Measurements from ENCODE around the gene PADI1.

Gene PADI1

DNA sequence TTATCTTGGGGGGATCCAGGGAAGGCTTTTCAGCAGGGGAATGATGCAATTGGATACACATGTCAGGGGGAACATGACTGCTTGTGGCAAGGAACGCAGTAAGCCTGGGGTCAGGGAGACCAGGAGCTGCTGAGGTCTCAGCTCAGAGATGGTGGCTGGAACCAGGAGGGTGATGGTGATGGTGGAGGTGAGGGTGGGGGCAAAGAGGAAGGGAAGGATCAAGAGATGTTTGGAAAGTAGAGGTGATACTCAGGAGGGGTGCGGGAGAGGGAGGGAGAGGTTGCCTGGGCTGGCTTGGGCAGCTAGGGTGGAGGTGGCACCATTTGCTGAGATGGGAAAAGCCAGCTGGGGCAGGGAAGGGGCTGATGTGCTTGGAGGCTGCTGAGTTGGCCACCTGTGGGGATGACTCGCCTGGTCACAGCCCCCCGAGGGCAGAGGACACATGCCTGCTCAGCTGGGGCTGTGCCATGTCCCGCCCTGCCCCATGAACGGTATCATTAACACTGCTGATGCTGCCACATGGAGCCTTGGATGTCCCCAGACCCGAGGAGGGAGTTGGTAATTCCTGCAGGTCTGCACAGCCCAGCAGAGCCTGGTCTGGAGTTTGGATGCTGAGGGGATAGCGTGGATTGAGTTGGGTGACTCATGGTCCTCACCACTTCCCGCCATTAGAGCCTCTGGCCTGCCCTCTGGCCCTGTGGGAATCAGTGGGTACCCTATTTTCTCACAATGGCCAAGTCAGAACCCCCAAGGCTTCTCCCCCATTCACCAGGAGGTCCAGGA, 6.3 kb upstream of the PADI1 start:
- no peak for DNase-seq

DNA sequence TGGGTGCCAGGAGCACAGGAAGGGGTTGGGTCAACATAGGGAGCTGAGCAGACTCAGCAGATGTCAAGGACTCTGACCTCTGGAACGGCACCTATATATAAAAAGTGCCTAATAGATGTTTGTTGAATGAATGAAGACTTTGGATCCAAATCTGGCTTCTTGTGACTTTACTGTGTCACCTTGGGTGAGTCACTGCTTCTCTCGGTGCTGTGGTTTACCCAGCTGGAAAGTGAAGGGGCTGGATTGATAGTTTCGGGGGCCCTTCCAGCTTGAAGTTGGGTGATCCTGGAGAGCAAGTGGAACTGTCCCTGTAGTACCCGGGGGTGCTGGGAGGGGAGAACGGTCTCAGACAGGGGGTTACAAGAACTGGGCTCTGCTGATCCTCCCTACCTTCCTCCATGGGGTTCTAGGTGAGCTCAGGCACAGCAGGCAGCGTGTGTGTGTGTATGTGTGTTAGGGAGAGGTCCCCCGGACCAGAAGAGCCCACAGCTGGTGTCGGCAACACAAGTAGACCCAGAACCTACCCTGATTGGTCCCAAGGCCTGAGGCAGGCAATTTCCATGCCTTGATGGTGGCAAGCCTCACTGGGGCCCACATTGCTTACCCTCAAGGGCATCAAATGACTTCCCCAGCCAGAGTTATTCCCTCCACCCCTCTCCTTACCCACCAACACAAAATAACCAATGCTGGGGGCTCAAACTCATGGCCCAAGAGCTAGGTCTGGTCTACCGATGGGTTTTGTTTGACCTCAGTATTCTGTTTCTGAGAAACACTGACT, 5.5 kb upstream of the PADI1 start:
- no peak for DNase-seq

DNA sequence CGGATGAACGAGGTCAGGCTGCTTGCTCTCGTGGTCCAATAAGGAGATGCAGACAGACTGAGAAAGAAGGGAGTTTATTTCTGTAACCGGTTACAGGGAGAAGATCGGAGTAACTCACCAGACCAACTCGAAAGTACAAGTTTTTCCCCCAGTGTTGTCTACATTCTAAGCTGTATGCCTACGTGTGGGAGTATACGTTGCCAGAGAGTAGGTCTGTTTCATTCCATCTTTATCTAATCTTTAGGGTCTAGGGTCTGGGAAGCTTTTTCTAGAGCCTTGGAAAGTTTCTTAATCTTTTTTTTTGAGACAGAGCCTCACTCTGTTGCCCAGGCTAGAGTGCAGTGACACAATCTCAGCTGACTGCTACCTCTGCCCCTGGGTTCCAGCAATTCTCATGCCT, 4.7 kb upstream of the PADI1 start:
- DNase-seq: no peak

DNA sequence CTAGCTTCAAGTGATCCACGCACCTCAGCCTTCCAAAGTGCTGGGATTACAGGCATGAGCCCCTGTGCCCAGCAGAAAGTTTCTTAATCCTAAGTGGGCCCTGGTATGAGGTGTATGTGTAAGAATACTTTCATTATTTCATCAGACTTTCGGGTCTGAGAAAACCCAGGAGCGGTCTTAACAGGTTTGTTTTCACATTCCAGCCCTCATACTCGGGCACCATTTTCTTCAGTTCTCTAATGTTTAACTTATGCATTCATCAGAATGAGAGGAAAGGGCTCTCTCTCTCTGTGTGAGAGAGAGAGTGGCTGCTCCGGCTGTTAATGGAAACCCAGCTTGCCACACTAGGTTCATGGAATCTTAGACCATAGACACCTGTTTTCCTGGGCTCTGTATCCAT, 4.2 kb upstream of the PADI1 start:
- DNase-seq: no peak

- DNase-seq: no peak
These were observed 3.5 kb upstream of the PADI1 start for GRCh38 chr1:17201201-17202021.

DNA sequence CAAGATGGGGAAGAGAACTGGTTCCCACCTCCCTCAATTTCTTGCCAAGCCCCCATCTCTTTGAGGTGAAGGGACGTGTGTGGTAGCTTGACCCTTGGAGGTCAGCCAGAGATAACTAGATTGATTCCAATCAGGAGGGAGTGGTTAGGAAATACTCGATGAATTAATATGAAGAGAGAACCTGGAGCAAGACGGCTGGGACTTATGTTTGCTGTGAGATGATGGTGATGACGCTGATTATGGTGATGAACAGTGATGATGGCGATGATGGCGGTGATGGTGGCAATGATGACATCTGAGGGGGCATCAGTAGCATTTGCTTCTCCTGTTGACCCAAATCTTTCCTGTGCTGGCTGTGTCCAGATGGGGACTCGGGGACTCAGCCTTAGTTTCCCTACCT, 724 bp downstream of the PADI1 start:
- DNase-seq: no peak

DNA sequence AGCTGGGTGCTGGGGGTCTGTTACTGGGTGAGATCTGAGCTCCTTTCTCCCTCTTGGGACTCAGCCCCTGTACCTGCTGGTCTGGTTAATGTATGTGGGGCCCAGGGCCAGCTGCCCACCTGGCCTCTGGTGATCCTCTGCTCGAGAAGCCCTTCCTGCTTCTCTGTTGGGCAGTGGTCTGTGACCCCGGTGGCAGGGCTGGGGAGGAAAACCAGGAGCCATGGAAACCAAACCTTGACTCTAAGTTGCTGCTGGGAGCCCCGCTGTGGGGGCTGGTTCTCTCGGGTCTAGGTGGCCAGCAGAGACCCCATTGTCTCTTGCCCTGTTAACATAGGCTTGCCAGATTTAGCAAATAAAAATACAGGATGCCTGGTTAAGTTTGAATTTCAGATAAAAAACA, 1.3 kb downstream of the PADI1 start:
- no peak for DNase-seq

GRCh38 chr1:17207046-17207445, 2.1 kb downstream of the PADI1 start:
- no peak for DNase-seq

GRCh38 chr1:17207540-17207939, 2.6 kb downstream of the PADI1 start:
- no peak for DNase-seq

DNA sequence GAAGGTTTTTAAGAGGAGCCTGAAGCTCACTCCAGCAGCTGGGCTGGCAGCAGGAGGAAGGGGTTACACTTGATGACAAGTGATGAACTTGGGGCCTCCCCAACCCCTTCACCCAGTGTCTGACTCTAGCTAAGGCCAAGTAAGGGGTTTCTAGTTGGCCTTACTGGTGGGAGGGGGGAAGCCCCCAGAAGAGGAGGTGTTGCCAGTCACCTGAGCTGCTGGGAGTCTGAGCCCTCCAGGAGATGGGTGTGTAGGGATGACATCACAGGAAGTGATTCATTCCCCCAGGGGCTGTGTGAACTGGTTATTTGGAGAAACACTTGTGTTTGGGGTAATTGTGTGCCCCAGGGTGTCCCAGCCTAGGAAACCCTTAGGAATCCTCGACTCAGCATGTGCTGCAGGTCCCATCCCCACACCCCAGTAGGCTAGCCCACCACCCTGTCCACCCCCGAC, 3.1 kb downstream of the PADI1 start:
- DNase-seq: no peak

GRCh38 chr1:17208546-17208945, 3.6 kb downstream of the PADI1 start:
- no peak for DNase-seq

DNA sequence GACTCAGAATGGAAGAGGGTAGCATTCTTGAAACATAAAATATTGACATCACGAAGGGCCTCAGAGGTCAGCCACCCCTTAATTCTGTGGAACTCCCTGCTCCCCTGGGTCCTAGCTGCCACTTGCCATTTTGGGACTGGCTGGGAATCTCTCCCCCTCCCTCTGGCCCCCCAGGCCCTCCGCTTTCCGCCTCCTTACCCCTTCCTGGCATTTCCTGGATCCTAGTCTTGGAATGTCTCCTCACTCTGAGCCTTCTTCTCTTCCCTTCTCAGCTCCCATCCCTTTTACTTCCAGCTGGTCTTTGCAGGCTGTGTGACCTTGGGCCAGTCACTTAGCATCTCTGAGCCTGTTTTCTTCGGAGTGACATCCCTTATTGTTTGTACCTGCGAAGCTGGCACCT, 4.5 kb downstream of the PADI1 start:
- no peak for DNase-seq

- no peak for DNase-seq
These were observed 5.2 kb downstream of the PADI1 start for GRCh38 chr1:17210176-17210575.

- no peak for DNase-seq
These were observed 6.4 kb downstream of the PADI1 start for GRCh38 chr1:17211377-17211776.

DNA sequence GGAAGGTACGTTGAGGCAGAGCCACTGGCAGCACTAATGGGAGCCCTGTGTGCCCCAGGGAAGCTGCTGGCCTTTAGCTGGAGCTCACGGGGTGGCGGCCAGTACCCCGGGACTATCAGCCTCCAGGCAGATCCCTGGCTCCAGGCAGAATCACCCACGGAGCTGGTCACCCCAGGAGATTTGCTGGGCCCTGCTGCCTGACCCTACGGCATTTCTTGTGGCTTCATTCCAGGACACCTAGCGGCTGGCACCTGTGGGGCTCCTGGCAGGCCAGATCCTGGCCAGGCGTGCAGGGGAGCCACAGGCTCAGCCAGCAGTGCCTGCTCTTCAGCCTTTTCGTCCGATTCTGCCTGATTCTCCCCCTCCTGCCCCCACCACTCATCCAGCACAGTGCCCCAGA, 7.1 kb downstream of the PADI1 start:
- DNase-seq: no peak

GRCh38 chr1:17212487-17213121, 7.7 kb downstream of the PADI1 start:
- DNase-seq: no peak

- no peak for DNase-seq
These were observed 8.3 kb downstream of the PADI1 start for GRCh38 chr1:17213148-17213781.

- DNase-seq: no peak
These were observed 8.8 kb downstream of the PADI1 start for GRCh38 chr1:17213782-17214148.

DNA sequence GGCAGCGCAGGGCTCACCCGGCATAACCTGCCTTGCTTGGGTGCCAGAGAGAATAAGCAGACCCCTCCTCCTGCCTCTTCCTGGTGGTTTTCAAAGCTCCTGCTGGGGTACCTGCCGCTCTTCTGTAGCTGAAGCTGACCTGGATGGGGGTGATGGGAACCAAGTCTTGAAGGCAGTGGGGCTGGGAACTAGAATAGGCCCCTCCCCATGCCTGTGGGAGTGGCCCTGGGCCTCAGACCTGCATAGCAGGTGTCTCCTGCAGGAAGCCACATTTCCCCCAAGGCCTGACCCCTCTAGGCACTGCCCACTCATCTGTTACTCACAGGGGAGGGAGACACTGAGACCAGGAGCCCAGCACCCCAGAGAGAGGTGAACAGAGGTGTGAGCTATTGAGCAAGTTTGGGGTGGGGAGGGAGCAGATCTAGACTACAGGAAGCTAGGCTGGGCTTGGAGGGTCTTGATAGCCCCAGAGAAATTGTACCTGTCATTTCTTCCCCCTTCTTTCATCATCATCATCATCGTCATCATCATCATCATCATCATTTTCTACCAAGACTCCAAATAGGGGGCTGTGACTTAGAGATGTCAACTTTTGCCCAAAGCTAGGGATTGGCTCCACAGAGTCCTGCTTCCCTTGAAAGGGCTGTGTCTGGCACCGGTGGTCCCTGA, 10.1 kb downstream of the PADI1 start:
- DNase-seq: no peak

- DNase-seq: no peak
These were observed 10.6 kb downstream of the PADI1 start for GRCh38 chr1:17215545-17215890.

GRCh38 chr1:17216078-17216477, 11.2 kb downstream of the PADI1 start:
- no peak for DNase-seq

DNA sequence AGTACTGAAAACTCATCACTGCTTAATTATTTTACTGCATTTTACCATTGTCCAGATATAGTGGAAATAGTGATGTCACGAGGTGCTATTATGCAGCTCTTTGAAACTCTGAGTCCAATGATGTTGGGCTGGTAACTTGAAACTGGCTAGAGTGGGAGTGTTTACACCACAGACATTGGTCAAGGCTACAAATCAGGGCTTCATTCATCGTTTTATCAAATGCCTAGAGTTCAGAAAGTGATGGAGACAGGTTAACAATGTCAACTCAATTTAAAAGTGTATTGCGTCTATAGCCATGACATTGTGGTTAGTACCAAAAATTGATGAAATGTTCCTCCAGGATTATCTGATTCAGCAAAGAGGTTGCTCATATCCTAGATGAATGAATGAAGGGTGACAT, 12.7 kb downstream of the PADI1 start:
- DNase-seq: no peak
